ENCODE data around the gene FAM78A.
"Not testable (repeated sequence)": the region's sequence is repeated elsewhere in the genome, so short reads cannot be mapped to it uniquely, and the experiment has no call there.

FAM78A gene

DNA sequence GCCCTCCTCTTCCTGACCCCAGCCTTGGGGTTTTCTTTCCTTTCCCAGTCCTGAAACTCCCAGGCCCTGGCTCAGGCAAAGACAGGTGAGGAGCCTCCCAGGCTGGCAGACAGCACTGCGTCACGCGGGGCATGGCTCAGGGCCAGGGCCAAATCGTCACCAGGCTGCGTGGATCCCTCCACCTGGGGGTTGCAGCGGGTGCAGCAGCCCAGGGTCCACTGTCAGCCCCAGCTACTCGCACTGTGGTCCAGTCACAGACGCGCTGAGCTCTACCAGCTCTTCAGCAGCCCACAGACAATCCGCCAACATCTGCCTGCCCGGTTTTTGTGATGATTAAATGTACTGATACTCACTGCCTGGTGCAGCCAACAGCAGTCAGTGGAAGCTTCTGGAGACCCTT is 12.1 kb downstream of the FAM78A start:
- DNase-seq (ENCODE audit: low read depth): no peak

DNA sequence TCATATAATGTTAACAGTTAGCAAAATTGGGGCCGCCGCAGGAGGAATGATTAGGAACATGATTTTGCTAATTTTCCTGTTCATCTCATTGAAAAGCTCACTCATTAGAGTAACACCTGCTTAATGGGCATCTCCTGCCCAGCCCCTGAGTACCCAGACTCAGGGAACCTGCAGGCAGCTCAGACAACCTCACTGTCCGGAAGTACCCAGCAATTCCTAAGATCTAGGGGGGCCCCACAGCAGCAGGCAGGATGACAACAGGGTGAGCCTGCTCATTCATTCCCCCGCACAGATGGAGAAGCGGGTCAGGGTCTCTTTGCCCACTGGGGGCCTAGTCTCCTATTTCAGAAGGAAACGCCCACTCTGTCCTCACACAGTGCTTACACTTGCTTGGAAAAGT is 12.6 kb downstream of the FAM78A start:
- no peak for DNase-seq (ENCODE audit: low read depth)

DNA sequence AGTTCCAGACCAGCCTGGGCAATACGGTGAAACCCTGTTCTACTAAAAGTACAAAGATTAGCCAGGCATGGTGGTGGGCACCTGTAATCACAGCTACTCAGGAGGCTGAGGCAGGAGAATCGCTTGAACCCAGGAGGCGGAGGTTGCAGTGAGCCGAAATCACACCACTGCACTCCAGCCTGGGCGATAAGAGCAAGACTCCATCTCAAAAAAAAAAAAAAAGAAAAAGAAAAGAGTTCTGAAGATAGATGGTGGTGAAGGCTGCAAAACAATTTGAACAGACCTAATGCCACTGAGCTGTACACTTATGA is 13.3 kb downstream of the FAM78A start:
- not testable (repeated sequence) for DNase-seq (ENCODE audit: low read depth)

GRCh38 chr9:131262327-131263032 is 13.8 kb downstream of the FAM78A start:
- DNase-seq (ENCODE audit: low read depth): peak; percentile 46

GRCh38 chr9:131260751-131261452 is 15.4 kb downstream of the FAM78A start:
- no peak for DNase-seq (ENCODE audit: low read depth)

- DNase-seq (ENCODE audit: low read depth): no peak
Observed at GRCh38 chr9:131259916-131260597, 16.3 kb downstream of the FAM78A start.

GRCh38 chr9:131259432-131259898 is 16.8 kb downstream of the FAM78A start:
- DNase-seq (ENCODE audit: low read depth): no peak

DNA sequence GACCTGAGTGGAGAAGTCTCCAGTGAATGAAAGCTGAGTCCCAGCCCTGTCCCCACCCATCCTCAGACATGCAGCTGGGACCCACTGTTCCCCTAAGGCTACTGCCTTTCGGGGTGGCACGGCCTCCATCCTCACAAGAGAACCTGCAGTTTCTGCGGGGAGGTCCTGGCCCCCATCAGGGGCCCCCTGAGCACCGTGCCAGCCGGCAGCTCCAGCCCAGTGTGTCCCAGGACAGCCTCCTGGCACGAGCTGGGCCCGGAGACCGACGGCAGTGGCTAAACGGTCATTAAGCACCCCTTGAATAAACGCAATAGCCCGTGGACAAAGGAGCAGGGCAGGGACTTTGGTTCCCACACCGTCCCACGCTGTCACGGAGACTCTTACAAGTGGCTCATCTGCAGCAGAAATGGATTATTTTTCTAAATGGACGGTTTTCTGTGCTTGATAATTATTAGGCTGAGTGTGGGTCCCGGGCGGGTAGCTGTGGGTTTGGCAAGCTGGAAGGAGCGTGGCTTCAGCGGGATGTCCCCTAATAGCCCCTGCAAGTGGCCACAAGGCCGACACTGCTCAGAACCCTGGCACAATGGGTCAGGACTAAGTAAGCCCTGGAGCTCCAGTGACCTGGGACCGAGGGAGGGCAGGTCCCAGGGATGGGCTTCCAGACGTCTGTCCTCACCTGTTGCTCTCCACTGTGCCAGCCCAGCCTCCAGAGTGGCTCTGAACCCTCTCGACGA is 17.4 kb downstream of the FAM78A start:
- DNase-seq (ENCODE audit: low read depth): no peak

DNA sequence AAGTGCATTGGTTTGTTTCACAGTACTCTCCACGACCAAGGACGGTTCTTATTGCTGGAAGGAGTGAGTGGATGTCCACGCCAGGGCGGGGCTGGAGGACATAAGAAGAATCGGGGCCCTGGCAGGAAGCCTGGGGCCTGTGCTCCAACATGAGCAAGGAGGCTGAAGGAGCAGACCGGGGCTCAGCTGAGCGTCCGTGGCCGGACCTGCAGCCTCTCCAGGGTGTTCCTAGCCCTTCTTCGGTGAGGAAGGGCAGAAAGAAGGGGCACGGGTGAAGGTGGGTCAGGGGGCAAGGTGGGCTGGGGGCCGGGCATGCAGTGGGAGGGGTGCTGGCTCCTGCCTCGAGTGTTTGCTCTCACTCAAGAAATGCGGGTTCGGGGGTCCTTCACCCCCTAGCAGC is 18.1 kb downstream of the FAM78A start:
- no peak for DNase-seq (ENCODE audit: low read depth)

GRCh38 chr9:131257266-131258025 is 18.9 kb downstream of the FAM78A start:
- DNase-seq (ENCODE audit: low read depth): no peak

- DNase-seq (ENCODE audit: low read depth): no peak
Observed at GRCh38 chr9:131255676-131256197, 20.6 kb downstream of the FAM78A start.

GRCh38 chr9:131254626-131255025 is 21.7 kb downstream of the FAM78A start:
- no peak for DNase-seq (ENCODE audit: low read depth)

DNA sequence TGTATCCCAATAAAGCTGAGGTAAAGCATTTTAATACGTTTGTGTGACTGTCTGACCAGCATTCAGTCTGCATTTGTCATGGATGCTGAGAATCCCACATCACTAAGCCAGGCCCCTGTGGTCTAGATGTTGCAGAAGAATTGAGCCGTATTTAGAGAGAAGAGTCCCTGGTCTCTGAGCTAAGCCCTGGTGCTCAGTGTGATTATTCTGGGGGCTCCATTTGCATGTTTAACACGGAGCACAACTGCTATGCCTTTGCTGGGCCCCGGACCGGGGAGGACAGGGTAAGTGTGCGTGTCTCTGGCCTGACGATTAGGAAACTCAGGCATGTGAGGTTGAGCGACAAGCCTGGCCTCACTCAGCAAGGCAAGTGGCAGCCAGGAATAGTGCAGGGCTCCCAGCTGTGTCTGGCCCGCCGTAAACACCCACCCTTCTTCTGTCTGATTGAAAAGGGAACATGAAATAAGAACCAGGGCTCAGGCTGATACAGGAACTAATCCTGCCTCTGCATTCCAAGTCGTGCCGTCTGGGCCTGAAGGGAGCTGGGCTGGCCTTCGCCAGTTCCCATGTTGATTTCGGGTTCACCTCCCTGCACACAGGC is 22.3 kb downstream of the FAM78A start:
- peak; percentile 55 for DNase-seq (ENCODE audit: low read depth)

- DNase-seq (ENCODE audit: low read depth): no peak
Observed at GRCh38 chr9:131252120-131252519, 24.2 kb downstream of the FAM78A start.

DNA sequence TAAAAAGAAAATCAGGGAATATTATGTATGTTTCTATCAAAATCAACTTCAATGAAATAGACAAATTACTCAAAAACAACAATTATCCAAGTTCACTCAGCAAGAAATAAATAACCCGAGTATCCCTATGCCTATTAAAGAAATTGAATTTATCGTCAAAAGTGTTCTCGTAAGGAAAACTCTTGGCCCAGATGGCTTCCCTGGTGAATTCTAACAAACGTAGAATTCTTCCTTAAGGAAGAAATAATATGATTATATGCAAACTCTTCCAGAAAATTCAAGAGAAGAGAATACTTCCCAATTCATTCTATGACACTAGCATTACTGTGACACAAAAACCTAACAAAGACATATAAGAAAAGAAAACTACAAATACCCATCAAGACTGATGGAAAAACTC is 29.7 kb downstream of the FAM78A start:
- no peak for DNase-seq (ENCODE audit: low read depth)

- not testable (repeated sequence) for DNase-seq (ENCODE audit: low read depth)
Observed at GRCh38 chr9:131244331-131244730, 32.0 kb downstream of the FAM78A start.

GRCh38 chr9:131240047-131240921 is 36.0 kb downstream of the FAM78A start:
- DNase-seq (ENCODE audit: low read depth): no peak

GRCh38 chr9:131239161-131239975 is 36.9 kb downstream of the FAM78A start:
- no peak for DNase-seq (ENCODE audit: low read depth)

DNA sequence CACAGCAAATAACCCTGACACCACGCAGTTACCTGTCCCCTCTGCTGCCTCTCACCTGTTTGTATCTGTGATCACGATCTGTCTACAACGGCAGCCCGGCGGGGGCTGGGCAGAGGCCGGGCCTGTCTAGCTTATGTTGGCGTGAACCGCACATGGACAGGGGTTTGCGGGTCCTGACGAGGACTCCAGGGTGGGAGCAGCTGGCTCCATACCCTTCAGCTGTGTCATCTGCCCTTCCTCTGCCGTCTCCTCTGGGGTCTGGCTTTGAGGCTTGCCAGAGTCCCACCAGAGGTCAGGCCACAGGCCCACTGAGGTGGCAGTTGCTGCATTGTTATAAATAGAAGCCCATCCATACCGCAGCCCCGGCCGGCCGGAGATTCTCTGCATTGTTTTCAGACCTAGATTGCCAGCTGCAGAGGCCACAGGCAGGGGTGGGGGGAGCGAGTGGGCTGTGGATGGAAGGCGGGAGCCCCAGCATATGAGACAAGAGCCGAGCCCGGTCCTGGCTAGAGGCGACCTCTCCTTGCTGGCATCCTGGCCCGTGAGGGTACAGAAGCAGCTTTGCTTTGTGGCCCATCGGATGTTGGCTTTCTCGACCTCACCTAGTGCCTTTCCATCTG is 37.8 kb downstream of the FAM78A start:
- peak; percentile 50 for DNase-seq (ENCODE audit: low read depth)
